Measurements from ENCODE around the gene IFNAR1.

The IFNAR1 gene

GRCh38 chr21:33292724-33293123, 32.0 kb upstream of the IFNAR1 start:
- H3K27me3 ChIP-seq (ENCODE audit: control insufficient read depth, insufficient read depth, low read length) = no peaks in the 10 kb centered on the region
- no peak for DNase-seq (ENCODE audit: low read depth, low spot score)
- no CpG with 5 or more reads among the region's 5 CpGs for WGBS (ENCODE audit: insufficient coverage, insufficient read length)
- no peaks in the 10 kb centered on the region for H3K4me1 ChIP-seq (ENCODE audit: control insufficient read depth, insufficient read depth, low read length)
- H3K36me3 ChIP-seq (ENCODE audit: control insufficient read depth, insufficient read depth, low read length) = no peaks in the 10 kb centered on the region
- H3K27ac ChIP-seq (ENCODE audit: low read length) = no peak overlapping the region
- no peaks in the 10 kb centered on the region for H3K9me3 ChIP-seq (ENCODE audit: control insufficient read depth, insufficient read depth, low read length)
- no peak overlapping the region for H3K4me3 ChIP-seq (ENCODE audit: low read length)

- Histone ChIP-seq H3K4me3 (ENCODE audit: low read length) (no peak overlapping the region), H3K27me3 (ENCODE audit: control insufficient read depth, insufficient read depth, low read length) (no peaks in the 10 kb centered on the region), H3K36me3 (ENCODE audit: control insufficient read depth, insufficient read depth, low read length) (no peaks in the 10 kb centered on the region), H3K27ac (ENCODE audit: low read length) (no peak overlapping the region), H3K9me3 (ENCODE audit: control insufficient read depth, insufficient read depth, low read length) (no peaks in the 10 kb centered on the region), H3K4me1 (ENCODE audit: control insufficient read depth, insufficient read depth, low read length) (no peaks in the 10 kb centered on the region)
- no CpG with 5 or more reads among the region's 7 CpGs for WGBS (ENCODE audit: insufficient coverage, insufficient read length)
- no peak for DNase-seq (ENCODE audit: low read depth, low spot score)
Observed at GRCh38 chr21:33293136-33293535, 31.6 kb upstream of the IFNAR1 start.

GRCh38 chr21:33293811-33294216, 31.0 kb upstream of the IFNAR1 start:
- Histone ChIP-seq H3K27me3 (ENCODE audit: control insufficient read depth, insufficient read depth, low read length) (no peaks in the 10 kb centered on the region), H3K27ac (ENCODE audit: low read length) (no peak overlapping the region), H3K4me1 (ENCODE audit: control insufficient read depth, insufficient read depth, low read length) (no peaks in the 10 kb centered on the region), H3K9me3 (ENCODE audit: control insufficient read depth, insufficient read depth, low read length) (no peaks in the 10 kb centered on the region), H3K36me3 (ENCODE audit: control insufficient read depth, insufficient read depth, low read length) (no peaks in the 10 kb centered on the region), H3K4me3 (ENCODE audit: low read length) (no peak overlapping the region)
- no peak for DNase-seq (ENCODE audit: low read depth, low spot score)
- WGBS (ENCODE audit: insufficient coverage, insufficient read length) = no CpG with 5 or more reads among the region's 7 CpGs

GRCh38 chr21:33296156-33296555, 28.6 kb upstream of the IFNAR1 start:
- DNase-seq (ENCODE audit: low read depth, low spot score) = no peak
- no CpG with 5 or more reads among the region's 6 CpGs for WGBS (ENCODE audit: insufficient coverage, insufficient read length)
- Histone ChIP-seq H3K36me3 (ENCODE audit: control insufficient read depth, insufficient read depth, low read length) (no peaks in the 10 kb centered on the region), H3K9me3 (ENCODE audit: control insufficient read depth, insufficient read depth, low read length) (no peaks in the 10 kb centered on the region), H3K4me3 (ENCODE audit: low read length) (no peak overlapping the region), H3K27ac (ENCODE audit: low read length) (no peak overlapping the region), H3K27me3 (ENCODE audit: control insufficient read depth, insufficient read depth, low read length) (no peaks in the 10 kb centered on the region), H3K4me1 (ENCODE audit: control insufficient read depth, insufficient read depth, low read length) (no peaks in the 10 kb centered on the region)

- no peak overlapping the region for H3K4me3 ChIP-seq (ENCODE audit: low read length)
- no peaks in the 10 kb centered on the region for H3K4me1 ChIP-seq (ENCODE audit: control insufficient read depth, insufficient read depth, low read length)
- H3K9me3 ChIP-seq (ENCODE audit: control insufficient read depth, insufficient read depth, low read length) = no peaks in the 10 kb centered on the region
- no CpG with 5 or more reads among the region's 5 CpGs for WGBS (ENCODE audit: insufficient coverage, insufficient read length)
- no peaks in the 10 kb centered on the region for H3K36me3 ChIP-seq (ENCODE audit: control insufficient read depth, insufficient read depth, low read length)
- H3K27me3 ChIP-seq (ENCODE audit: control insufficient read depth, insufficient read depth, low read length) = no peaks in the 10 kb centered on the region
- DNase-seq (ENCODE audit: low read depth, low spot score) = no peak
- no peak overlapping the region for H3K27ac ChIP-seq (ENCODE audit: low read length)
Observed at GRCh38 chr21:33299181-33299752, 25.5 kb upstream of the IFNAR1 start.

- Histone ChIP-seq H3K4me1 (ENCODE audit: control insufficient read depth, insufficient read depth, low read length) (no peaks in the 10 kb centered on the region), H3K27ac (ENCODE audit: low read length) (no peak overlapping the region), H3K9me3 (ENCODE audit: control insufficient read depth, insufficient read depth, low read length) (no peaks in the 10 kb centered on the region), H3K36me3 (ENCODE audit: control insufficient read depth, insufficient read depth, low read length) (no peaks in the 10 kb centered on the region), H3K4me3 (ENCODE audit: low read length) (no peak overlapping the region), H3K27me3 (ENCODE audit: control insufficient read depth, insufficient read depth, low read length) (no peaks in the 10 kb centered on the region)
- no CpG with 5 or more reads among the region's 10 CpGs for WGBS (ENCODE audit: insufficient coverage, insufficient read length)
- DNase-seq (ENCODE audit: low read depth, low spot score) = no peak
Observed at GRCh38 chr21:33300701-33301631, 23.8 kb upstream of the IFNAR1 start.

- Histone ChIP-seq H3K9me3 (ENCODE audit: control insufficient read depth, insufficient read depth, low read length) (no peaks in the 10 kb centered on the region), H3K4me1 (ENCODE audit: control insufficient read depth, insufficient read depth, low read length) (no peaks in the 10 kb centered on the region), H3K27me3 (ENCODE audit: control insufficient read depth, insufficient read depth, low read length) (no peaks in the 10 kb centered on the region), H3K27ac (ENCODE audit: low read length) (no peak overlapping the region), H3K36me3 (ENCODE audit: control insufficient read depth, insufficient read depth, low read length) (no peaks in the 10 kb centered on the region), H3K4me3 (ENCODE audit: low read length) (no peak overlapping the region)
- no CpG with 5 or more reads among the region's 2 CpGs for WGBS (ENCODE audit: insufficient coverage, insufficient read length)
- DNase-seq (ENCODE audit: low read depth, low spot score) = no peak
Observed at GRCh38 chr21:33301632-33302002, 23.2 kb upstream of the IFNAR1 start.

- Histone ChIP-seq H3K4me3 (ENCODE audit: low read length) (no peak overlapping the region), H3K4me1 (ENCODE audit: control insufficient read depth, insufficient read depth, low read length) (no peaks in the 10 kb centered on the region), H3K36me3 (ENCODE audit: control insufficient read depth, insufficient read depth, low read length) (no peaks in the 10 kb centered on the region), H3K9me3 (ENCODE audit: control insufficient read depth, insufficient read depth, low read length) (no peaks in the 10 kb centered on the region), H3K27ac (ENCODE audit: low read length) (no peak overlapping the region), H3K27me3 (ENCODE audit: control insufficient read depth, insufficient read depth, low read length) (no peaks in the 10 kb centered on the region)
- DNase-seq (ENCODE audit: low read depth, low spot score) = no peak
- no CpG with 5 or more reads among the region's 7 CpGs for WGBS (ENCODE audit: insufficient coverage, insufficient read length)
Observed at GRCh38 chr21:33302055-33302454, 22.7 kb upstream of the IFNAR1 start.

GRCh38 chr21:33302796-33303195, 22.0 kb upstream of the IFNAR1 start:
- Histone ChIP-seq H3K27ac (ENCODE audit: low read length) (no peak overlapping the region), H3K4me3 (ENCODE audit: low read length) (no peak overlapping the region), H3K36me3 (ENCODE audit: control insufficient read depth, insufficient read depth, low read length) (no peaks in the 10 kb centered on the region), H3K4me1 (ENCODE audit: control insufficient read depth, insufficient read depth, low read length) (no peaks in the 10 kb centered on the region), H3K27me3 (ENCODE audit: control insufficient read depth, insufficient read depth, low read length) (no peaks in the 10 kb centered on the region), H3K9me3 (ENCODE audit: control insufficient read depth, insufficient read depth, low read length) (no peaks in the 10 kb centered on the region)
- no peak for DNase-seq (ENCODE audit: low read depth, low spot score)
- WGBS (ENCODE audit: insufficient coverage, insufficient read length) = no CpG with 5 or more reads among the region's 7 CpGs

GRCh38 chr21:33305344-33305671, 19.5 kb upstream of the IFNAR1 start:
- no CpG with 5 or more reads among the region's 4 CpGs for WGBS (ENCODE audit: insufficient coverage, insufficient read length)
- no peak for DNase-seq (ENCODE audit: low read depth, low spot score)
- H3K36me3 ChIP-seq (ENCODE audit: control insufficient read depth, insufficient read depth, low read length) = no peaks in the 10 kb centered on the region
- H3K27me3 ChIP-seq (ENCODE audit: control insufficient read depth, insufficient read depth, low read length) = no peaks in the 10 kb centered on the region
- no peaks in the 10 kb centered on the region for H3K9me3 ChIP-seq (ENCODE audit: control insufficient read depth, insufficient read depth, low read length)
- H3K4me1 ChIP-seq (ENCODE audit: control insufficient read depth, insufficient read depth, low read length) = no peaks in the 10 kb centered on the region
- H3K4me3 ChIP-seq (ENCODE audit: low read length) = no peak overlapping the region
- H3K27ac ChIP-seq (ENCODE audit: low read length) = no peak overlapping the region

- Histone ChIP-seq H3K9me3 (ENCODE audit: control insufficient read depth, insufficient read depth, low read length) (no peaks in the 10 kb centered on the region), H3K4me3 (ENCODE audit: low read length) (no peak overlapping the region), H3K36me3 (ENCODE audit: control insufficient read depth, insufficient read depth, low read length) (no peaks in the 10 kb centered on the region), H3K4me1 (ENCODE audit: control insufficient read depth, insufficient read depth, low read length) (no peaks in the 10 kb centered on the region), H3K27me3 (ENCODE audit: control insufficient read depth, insufficient read depth, low read length) (no peaks in the 10 kb centered on the region), H3K27ac (ENCODE audit: low read length) (no peak overlapping the region)
- no CpG with 5 or more reads among the region's 2 CpGs for WGBS (ENCODE audit: insufficient coverage, insufficient read length)
- no peak for DNase-seq (ENCODE audit: low read depth, low spot score)
Observed at GRCh38 chr21:33305938-33306337, 18.8 kb upstream of the IFNAR1 start.
